ENCODE measurements around the gene PRR29. TPM values are rescaled to one million over a fixed set of nuclear protein-coding genes. Genes with fewer than 3 reads are reported as not detected.

The PRR29 gene
- total RNA-seq, 4 donors from 2014 or later = 0.17 to 0.82 (median 0.57) TPM; not detected in 1

GRCh38 chr17:64004903-64005733, 7.0 kb downstream of the PRR29 start:
- TF ChIP-seq CTCF (IDR thresholded peaks at IDR 0.05; ENCODE audit: low read depth) = no peak

GRCh38 chr17:64005734-64006167, 7.6 kb downstream of the PRR29 start:
- TF ChIP-seq CTCF (IDR thresholded peaks at IDR 0.05; ENCODE audit: low read depth) = no peak

GRCh38 chr17:64006361-64007088, 8.4 kb downstream of the PRR29 start:
- no peak for TF ChIP-seq CTCF (IDR thresholded peaks at IDR 0.05; ENCODE audit: low read depth)

GRCh38 chr17:64007838-64008282, 9.7 kb downstream of the PRR29 start:
- TF ChIP-seq CTCF (IDR thresholded peaks at IDR 0.05; ENCODE audit: low read depth) = no peak

- TF ChIP-seq CTCF (IDR thresholded peaks at IDR 0.05; ENCODE audit: low read depth) = no peak
These were observed 10.2 kb downstream of the PRR29 start for GRCh38 chr17:64008346-64008745.

GRCh38 chr17:64008830-64009229, 10.7 kb downstream of the PRR29 start:
- no peak for TF ChIP-seq CTCF (IDR thresholded peaks at IDR 0.05; ENCODE audit: low read depth)

Data from subcutaneous adipose tissue (tissue), 4 donors.